Stomach (tissue), 9 donors: ENCODE data around the gene RNF213. TPM values are rescaled to one million over a fixed set of nuclear protein-coding genes. Genes with fewer than 3 reads are reported as not detected.

Source experiments
- DNase-seq, 2 donors: peaks; one replicate each; pipeline versions ENCODE4 v3.0.0 to v3.0.0-alpha.2; 2013 to 2019
- H3K27ac ChIP-seq, 5 donors: fragments of 200-600 bp in 4 of 5; sonication (generic) in 4 of 5; one replicate each; pipeline ENCODE4 v1.5.1; 2013 to 2019; ENCODE audit warnings: mild to moderate bottlenecking in 1 of 5, moderate library complexity in 1 of 5
- H3K27me3 ChIP-seq, 3 donors: fragments of 200-600 bp; sonication (generic); one replicate each; pipeline ENCODE4 v1.5.1; 2017 to 2019; ENCODE audit warnings: mixed run types in 1 of 3
- H3K36me3 ChIP-seq, 4 donors: fragments of 200-600 bp; sonication (generic); 1 replicate in 3 of 4; 2 replicates in 1 of 4; pipeline ENCODE4 v1.5.1; 2016 to 2019
- H3K4me1 ChIP-seq, 4 donors: fragments of 200-600 bp; sonication (generic); one replicate each; pipeline ENCODE4 v1.5.1; 2016 to 2019
- H3K4me3 ChIP-seq, 4 donors: fragments of 200-600 bp; sonication (generic) in 3 of 4; one replicate each; pipeline ENCODE4 v1.5.1; 2016 to 2019; ENCODE audit warnings: mild to moderate bottlenecking in 1 of 4
- H3K9me3 ChIP-seq, 4 donors: fragments of 200-600 bp; sonication (generic); one replicate each; pipeline ENCODE4 v1.5.1; 2016 to 2019
- CTCF ChIP-seq, 7 experiments: fragments of 450-650 bp in 4 of 7; fragments of 200-600 bp in 3 of 7; sonication (generic) in 3 of 7; IDR thresholded peaks; one replicate each; pipeline ENCODE4 v1.5.1; 2016 to 2019; ENCODE audit warnings: antibody characterized with exemption in 7 of 7, control low read depth in 2 of 7, mild to moderate bottlenecking in 1 of 7
- EP300 ChIP-seq: sonication (generic); formaldehyde crosslinking; IDR thresholded peaks from one replicate; pipeline ENCODE4 v1.6.1; 2017; ENCODE audit warnings: antibody characterized with exemption
- POLR2A ChIP-seq, 4 donors: fragments of 450-650 bp; IDR thresholded peaks; one replicate each; pipeline ENCODE4 v1.6.1; 2016; ENCODE audit warnings: antibody characterized with exemption in 4 of 4, control low read depth in 2 of 4, mild to moderate bottlenecking in 1 of 4, moderate library complexity in 1 of 4
- POLR2AphosphoS5 ChIP-seq, 3 donors: sonication (generic); formaldehyde crosslinking; IDR thresholded peaks; one replicate each; pipeline ENCODE4 v1.6.1; 2016; ENCODE audit warnings: antibody characterized with exemption in 3 of 3
- whole genome bisulfite sequencing, 5 donors: extraction: QIAGEN DNeasy Blood & Tissue Kit in 3 of 5; methylation state at CpG; one replicate each; pipeline versions ENCODE4 v1.1.5 to v1.1.7; 2013 to 2018; 5-methylcytosine and 5-hydroxymethylcytosine counted together
- intact Hi-C: fragments of 100-400 bp; cut with DNase I; formaldehyde crosslinking; loops from one replicate; pipeline ENCODE4 v1.15.1; 2023; ENCODE audit warnings: low total_unique reads
- polyA plus RNA-seq, 3 donors: library from polyadenylated mRNA; stranded (reverse); fragments of 200-250 nt; gene quantifications; one replicate each; pipeline ENCODE4 v1.2.3, GENCODE V29; 2013
- total RNA-seq, 5 donors: library from RNA; depleted of rRNA; stranded (reverse); fragments of >200 nt; gene quantifications; one replicate each; pipeline versions ENCODE4 v1.1.0 to v1.2.3, GENCODE V29; 2014 to 2016
- donor health status: healthy with polysubstance abuse.
- donor health status: Bipolar disorder and iron deficiency.
- donor health status: healthy.

Gene RNF213
- total and polyA plus RNA-seq, 8 donors = 12.3 to 358 (median 138) TPM

GRCh38 chr17:80356231-80356856 is 95.7 kb downstream of the RNF213 start:
- no peak for DNase-seq
- no peak for TF ChIP-seq POLR2A (IDR thresholded peaks at IDR 0.05)
- no peak for TF ChIP-seq POLR2AphosphoS5 (IDR thresholded peaks at IDR 0.05)
- TF ChIP-seq EP300 = no peak
- no peak for TF ChIP-seq CTCF (IDR thresholded peaks at IDR 0.05)
- H3K27ac ChIP-seq = no peak overlapping the region
- intact Hi-C loops = no loop called here
- no peak overlapping the region for H3K4me3 ChIP-seq
- WGBS, 5 donors = 89 to 97% (median 96%) methylated on average over 24 of the region's 24 CpGs
- H3K9me3 ChIP-seq = no peaks in the 10 kb centered on the region
- H3K27me3 ChIP-seq = no peaks in the 10 kb centered on the region
- no peaks in the 10 kb centered on the region for H3K4me1 ChIP-seq
- H3K36me3 ChIP-seq = peaks cover 80 to 100% (median 97%) of the 10 kb centered on the region in 4 donors

- no peak for TF ChIP-seq CTCF (IDR thresholded peaks at IDR 0.05)
- Histone ChIP-seq H3K4me1 (no peaks in the 10 kb centered on the region), H3K27ac (no peak overlapping the region), H3K27me3 (no peaks in the 10 kb centered on the region), H3K36me3 (peaks cover 77 to 100% (median 97%) of the 10 kb centered on the region in 4 donors), H3K4me3 (no peak overlapping the region), H3K9me3 (no peaks in the 10 kb centered on the region)
- 89 to 96% (median 93%) methylated on average over 9 of the region's 9 CpGs for WGBS, 5 donors
- DNase-seq = no peak
- intact Hi-C loops = no loop called here
Measured at GRCh38 chr17:80358131-80358530, 97.5 kb downstream of the RNF213 start.

GRCh38 chr17:80358861-80359260 is 98.2 kb downstream of the RNF213 start:
- Histone ChIP-seq H3K36me3 (peaks cover 77 to 100% (median 97%) of the 10 kb centered on the region in 4 donors), H3K27me3 (no peaks in the 10 kb centered on the region), H3K9me3 (no peaks in the 10 kb centered on the region), H3K4me1 (no peaks in the 10 kb centered on the region), H3K27ac (no peak overlapping the region), H3K4me3 (no peak overlapping the region)
- TF ChIP-seq CTCF (IDR thresholded peaks at IDR 0.05) (no peak), EP300 (no peak)
- no peak for DNase-seq
- intact Hi-C loops = no loop called here
- 83 to 97% (median 87%) methylated on average over 10 to 11 of the region's 11 CpGs for WGBS, 5 donors

DNA sequence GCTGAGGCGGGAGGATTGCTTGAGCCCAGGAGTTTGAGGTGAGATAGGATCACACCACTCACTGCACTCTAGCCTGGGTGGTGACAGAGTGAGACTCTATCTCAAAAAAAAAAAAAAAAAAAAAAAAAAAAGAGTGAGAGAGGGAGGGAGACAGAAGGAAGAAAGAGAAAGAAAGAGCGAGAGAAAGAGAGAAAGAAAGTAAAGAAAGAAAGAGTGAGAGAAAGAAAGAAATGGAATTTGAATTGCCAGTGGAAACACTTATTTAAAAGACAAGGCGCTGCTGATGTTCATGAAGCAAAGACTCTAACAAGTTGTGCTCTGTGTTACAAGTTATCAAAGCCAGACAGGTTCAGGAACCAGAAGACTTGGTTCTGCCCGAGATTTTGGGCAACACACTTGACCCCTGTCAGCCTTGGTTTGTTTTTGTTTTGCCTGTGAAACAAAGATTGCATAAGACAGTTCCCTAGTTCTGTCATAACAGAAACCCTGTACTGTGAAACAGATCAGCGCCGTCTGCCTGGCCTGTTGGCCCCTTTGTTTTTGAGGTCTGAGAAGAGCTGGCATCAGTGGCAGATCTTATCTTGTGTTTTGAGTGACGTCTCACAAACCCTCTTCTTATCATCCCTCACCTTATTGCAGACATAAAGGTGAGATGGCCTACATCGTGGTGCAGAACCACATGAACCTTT is 98.9 kb downstream of the RNF213 start:
- Histone ChIP-seq H3K36me3 (peaks cover 77 to 100% (median 97%) of the 10 kb centered on the region in 4 donors), H3K27me3 (no peaks in the 10 kb centered on the region), H3K4me1 (no peaks in the 10 kb centered on the region), H3K9me3 (no peaks in the 10 kb centered on the region), H3K4me3 (no peak overlapping the region), H3K27ac (no peak overlapping the region)
- 83 to 90% (median 86%) methylated on average over 8 of the region's 8 CpGs for WGBS, 5 donors
- DNase-seq = no peak
- TF ChIP-seq POLR2A (IDR thresholded peaks at IDR 0.05) = no peak
- no peak for TF ChIP-seq EP300
- no peak for TF ChIP-seq CTCF (IDR thresholded peaks at IDR 0.05)
- no peak for TF ChIP-seq POLR2AphosphoS5 (IDR thresholded peaks at IDR 0.05)
- intact Hi-C loops = no loop called here
